GM18951 (cell line): ENCODE measurements around the gene TYW1.
"Not testable (repeated sequence)": the region's sequence is repeated elsewhere in the genome, so short reads cannot be mapped to it uniquely, and the experiment has no call there.

Experiments used
- POLR2A ChIP-seq: IDR thresholded peaks from 4 replicates; pipeline ENCODE4 v1.6.1; 2011; ENCODE audit warnings: mild to moderate bottlenecking; ENCODE audit not compliant: insufficient read length, insufficient read depth; ENCODE audit errors: extremely low read depth
- in situ Hi-C: fragments of 300-500 bp; cut with MboI; formaldehyde crosslinking; loops from one replicate; pipeline ENCODE4 v1.12.0; 2022; ENCODE audit warnings: low sequenced_read_pairs, mixed read lengths, inconsistent platforms; ENCODE audit not compliant: unreplicated experiment

Gene TYW1

DNA sequence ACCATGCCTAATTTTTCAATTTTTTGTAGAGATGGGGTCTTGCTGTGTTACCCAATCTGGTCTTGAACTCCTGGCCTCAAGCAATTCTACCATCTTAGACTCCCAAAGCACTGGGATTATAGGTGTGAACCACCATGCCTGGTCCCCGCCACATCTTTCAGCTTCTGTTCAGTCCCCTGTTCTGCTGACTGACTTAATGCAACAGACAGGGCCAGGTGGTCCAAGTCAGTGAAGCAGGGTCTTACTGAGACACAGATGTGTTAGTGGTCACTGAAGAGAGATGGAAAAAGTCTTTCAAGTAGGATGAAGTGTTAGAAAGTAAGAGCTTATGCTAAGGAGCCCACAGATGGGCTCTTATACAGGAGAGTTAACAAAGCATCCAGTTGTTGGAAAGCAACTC lies 246.2 kb downstream of the TYW1 start:
- in situ Hi-C loops, result not testable (repeated sequence)

DNA sequence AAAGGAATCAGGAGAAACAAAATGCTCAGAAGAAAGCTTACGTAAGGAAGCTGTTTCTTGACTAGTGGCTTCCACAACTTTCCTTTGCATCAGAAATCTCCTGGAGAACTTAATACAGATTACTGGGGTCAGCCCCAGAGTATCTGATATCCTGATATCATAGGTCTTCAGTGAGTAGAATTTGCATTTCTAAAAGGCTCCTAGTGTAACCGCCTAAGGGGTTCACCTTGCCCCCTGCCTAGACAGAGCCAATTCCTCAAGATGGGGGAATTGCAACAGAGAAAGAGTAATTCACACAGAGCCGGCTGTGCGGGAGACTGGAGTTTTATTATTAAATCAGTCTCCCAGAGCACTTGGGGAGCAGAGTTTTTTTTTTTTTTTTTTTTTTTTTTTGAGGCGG lies 251.7 kb downstream of the TYW1 start:
- in situ Hi-C loops, result not testable (repeated sequence)

- in situ Hi-C loops, result no loop called here
- no peak for TF ChIP-seq POLR2A
Measured at GRCh38 chr7:67251986-67252558, 255.4 kb downstream of the TYW1 start.

DNA sequence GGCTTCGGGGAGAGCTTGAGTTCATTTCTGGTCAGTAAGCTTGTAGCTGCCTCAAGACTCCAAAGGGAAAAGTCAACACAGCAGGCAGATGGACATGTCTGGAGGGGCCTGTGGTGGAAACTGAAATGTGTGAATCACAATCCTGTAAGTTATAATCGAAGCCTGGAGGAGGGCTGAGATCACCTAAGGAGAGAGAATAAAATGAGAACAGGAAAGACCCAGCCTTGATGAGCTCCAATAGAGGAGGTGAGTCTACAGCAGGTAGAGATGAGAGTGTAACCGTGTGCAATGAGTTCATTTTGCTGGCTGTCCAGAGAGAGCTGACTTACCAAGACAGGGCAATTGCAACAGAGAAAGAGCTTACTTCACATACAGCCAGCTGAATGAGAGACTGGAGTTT lies 258.4 kb downstream of the TYW1 start:
- in situ Hi-C loops, result not testable (repeated sequence)

DNA sequence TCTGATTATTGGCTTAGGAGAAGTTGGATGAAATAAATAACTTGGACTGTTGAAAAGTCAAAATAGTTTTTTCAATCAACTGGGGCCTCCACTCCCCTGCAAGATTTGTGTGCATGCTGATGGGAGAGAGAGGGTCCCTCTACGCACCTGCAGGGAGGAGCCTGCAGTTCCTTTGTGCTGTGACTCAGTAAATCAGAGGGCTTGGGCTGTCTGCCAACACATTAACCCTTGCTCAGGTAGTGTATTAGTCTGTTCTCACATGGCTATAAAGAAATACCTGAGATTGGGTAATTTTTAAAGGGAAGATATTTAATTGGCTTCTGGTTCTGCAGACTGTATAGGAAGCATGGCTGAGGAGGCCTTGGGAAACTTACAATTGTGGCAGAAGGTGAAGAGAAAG lies 261.1 kb downstream of the TYW1 start:
- in situ Hi-C loops, result not testable (repeated sequence)

DNA sequence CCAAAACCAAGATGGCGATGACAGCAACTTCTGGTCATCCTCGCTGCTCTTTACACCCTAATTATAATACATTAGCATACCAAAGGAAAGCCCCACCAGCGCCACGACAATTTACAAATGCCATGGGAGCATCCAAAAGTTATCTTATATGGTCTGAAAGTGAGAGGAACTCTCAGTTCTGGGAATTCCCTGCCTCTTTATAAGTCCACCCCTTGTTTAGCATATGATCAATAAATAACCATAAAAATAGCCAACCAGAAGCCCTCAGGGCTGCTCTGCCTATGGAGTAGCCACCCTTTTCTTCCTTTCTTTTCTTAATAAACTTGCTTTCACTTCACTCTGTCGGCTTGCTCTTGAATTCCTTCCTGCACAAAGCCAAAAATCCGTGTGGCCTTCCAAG lies 262.7 kb downstream of the TYW1 start:
- in situ Hi-C loops, result not testable (repeated sequence)

GRCh38 chr7:67260166-67260586 lies 263.5 kb downstream of the TYW1 start:
- in situ Hi-C loops, result not testable (repeated sequence)

- in situ Hi-C loops, result not testable (repeated sequence)
Measured at GRCh38 chr7:67264000-67264399, 267.4 kb downstream of the TYW1 start.

DNA sequence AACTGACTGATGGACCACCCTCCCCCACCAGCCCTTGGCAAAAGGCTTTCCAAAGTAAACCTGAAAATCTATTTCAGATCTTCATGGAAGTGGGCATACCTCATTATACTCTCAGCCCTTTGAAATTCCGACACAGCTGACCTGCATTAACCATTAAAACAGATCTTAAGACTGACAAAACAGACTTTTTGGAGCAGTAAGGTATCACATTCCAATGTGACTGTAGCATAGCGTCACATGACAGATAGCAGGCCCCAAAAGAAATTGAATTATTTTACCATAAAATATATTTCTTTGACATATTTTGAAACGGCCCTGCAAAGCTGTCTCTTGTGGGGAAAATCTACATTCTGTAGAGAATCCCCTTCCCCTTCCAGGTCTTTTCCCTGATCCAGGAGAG lies 269.4 kb downstream of the TYW1 start:
- in situ Hi-C loops, result not testable (repeated sequence)

DNA sequence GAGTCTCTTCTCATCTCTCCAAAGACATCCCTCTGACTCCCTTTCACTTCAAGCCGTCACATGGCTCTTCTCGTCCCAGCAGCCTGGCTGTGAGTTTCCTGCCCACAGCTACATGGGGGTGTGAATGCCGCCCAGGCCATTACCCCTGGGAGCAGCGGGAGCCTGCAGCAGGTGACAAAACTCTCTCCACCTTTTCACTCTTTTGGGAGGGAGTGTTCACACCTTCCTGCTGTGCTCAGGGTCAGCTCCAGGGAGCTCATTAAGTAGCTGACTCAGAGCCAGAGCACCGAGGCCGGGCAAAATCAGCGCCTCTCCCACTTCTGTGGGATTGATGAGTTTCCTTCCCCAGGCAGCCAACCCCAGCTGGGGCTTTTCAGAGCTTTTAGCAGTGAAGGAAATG lies 271.3 kb downstream of the TYW1 start:
- no peak for TF ChIP-seq POLR2A

GRCh38 chr7:67269916-67270315 lies 273.3 kb downstream of the TYW1 start:
- in situ Hi-C loops, result not testable (repeated sequence)

More for the DNA sequence above, 271.3 kb downstream of the TYW1 start:
- in situ Hi-C loops, result no loop called here
